K562 (cell line): Measurements from ENCODE around the gene RINL.

ENCODE experiments used
- ELF1 ChIP-seq: fragments of 200-800 bp; sonication (Bioruptor generic); IDR thresholded peaks from 2 replicates; pipeline ENCODE4 v1.6.1; 2016; ENCODE audit warnings: missing genetic modification characterization, missing compliant biosample characterization
- POLR2AphosphoS5 ChIP-seq: IDR thresholded peaks from 2 replicates; pipeline ENCODE4 v1.6.1; 2011; ENCODE audit warnings: mild to moderate bottlenecking, low read depth, low read length, moderate library complexity; ENCODE audit not compliant: control insufficient read depth, insufficient read depth

- TF ChIP-seq ELF1 (tag) (no peak), POLR2AphosphoS5 (no peak)
Observed at GRCh38 chr19:38917516-38917915, 39.4 kb upstream of the RINL start.
